Bone marrow (tissue), 2 donors: Measurements from ENCODE around the gene SVBP.
"Not testable (repeated sequence)": the region's sequence is repeated elsewhere in the genome, so short reads cannot be mapped to it uniquely, and the experiment has no call there.

Experiments
- DNase-seq, 2 donors: peaks; one replicate each; lab custom pipeline; 2025; lab: John Stamatoyannopoulos, UW

The SVBP gene

DNA sequence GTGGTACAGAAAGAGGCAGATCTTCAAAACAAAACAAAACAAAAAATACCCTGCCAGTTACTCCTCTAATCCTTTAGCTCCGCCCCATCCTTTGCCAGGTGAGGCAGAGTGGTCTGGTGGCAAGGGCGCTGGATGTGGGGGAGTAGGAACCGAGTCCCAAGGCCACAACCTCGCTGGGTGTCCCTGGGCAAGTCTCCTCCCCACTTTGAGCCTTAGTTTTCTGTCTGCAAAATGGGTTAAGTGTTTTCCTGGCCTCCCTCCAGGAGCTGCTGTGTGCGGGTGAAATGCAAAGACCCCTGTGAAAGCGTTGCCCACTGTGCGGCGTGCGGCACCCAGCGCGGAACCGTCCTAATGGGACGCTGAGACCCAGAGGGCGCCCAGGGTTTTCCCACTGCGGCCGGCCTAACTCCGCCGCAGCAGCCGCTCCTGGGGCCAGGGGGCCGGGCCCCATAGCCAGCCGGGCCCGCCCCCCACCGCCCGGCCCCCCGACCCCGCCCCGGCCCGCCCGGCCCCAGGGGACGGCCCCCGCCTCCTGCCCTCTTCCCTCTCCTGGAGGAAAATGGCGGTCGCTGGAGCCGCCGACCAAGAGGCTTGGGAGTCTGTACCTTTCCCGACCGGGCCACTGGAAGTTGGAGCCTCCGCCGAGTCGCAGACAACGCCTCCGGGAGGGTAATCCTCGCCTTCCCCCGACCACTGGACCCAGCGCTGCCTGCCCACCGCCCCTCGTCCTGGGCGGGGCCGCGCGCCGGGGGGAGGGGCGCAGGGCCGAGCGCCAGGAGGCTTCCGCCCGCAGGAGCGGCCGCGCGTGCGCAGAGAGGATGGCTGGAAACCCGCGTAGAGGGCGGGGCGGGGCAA lies at the start of gene SVBP, which contains the start of gene ERMAP:
TSS of gene SVBP (minus strand) at position 813 of the 855 bp plus-strand sequence. CDS start 853 bp downstream, outside the sequence.
TSS of gene ERMAP (plus strand) at position 538 of the 855 bp plus-strand sequence. CDS start 13,327 bp downstream, outside the sequence.
- peak; percentile 66 to 95 for DNase-seq

DNA sequence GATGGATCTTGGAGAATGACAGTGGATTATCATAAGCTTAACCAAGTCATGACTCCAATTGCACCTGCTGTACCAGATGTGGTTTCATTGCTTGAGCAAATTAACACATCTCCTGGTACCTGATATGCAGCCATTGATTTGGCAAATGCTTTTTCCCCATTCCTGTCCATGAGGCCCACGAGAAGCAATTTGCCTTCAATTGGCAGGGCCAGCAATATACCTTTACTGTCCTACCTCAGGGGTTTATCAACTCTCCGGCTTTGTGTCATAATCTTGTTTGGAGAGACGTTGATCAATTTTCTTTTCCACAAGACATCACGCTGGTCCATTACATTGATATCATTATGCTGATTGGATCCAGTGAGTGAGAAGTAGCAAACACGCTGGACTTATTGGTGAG lies 49.4 kb upstream of the SVBP start:
- no peak for DNase-seq

DNA sequence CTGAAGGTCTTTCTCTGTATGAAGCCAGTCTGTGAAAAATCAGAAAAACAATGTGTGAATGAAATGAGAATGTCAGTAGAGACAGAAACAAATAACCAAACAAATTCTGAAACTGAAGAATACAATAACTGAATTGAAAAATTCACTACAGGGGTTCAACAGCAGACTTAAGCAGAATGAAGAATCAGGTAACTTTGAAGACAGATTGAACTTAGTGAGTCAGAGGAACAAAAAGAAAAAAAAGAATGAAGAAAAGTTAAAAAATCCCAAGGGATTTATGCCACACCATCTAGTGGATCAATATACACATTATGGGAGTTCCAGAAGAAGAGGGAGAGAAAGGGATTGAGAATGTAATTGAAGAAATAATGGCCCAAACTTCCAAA lies 43.8 kb upstream of the SVBP start:
- DNase-seq: no peak

GRCh38 chr1:42860339-42861013 lies 43.3 kb upstream of the SVBP start:
- no peak for DNase-seq

DNA sequence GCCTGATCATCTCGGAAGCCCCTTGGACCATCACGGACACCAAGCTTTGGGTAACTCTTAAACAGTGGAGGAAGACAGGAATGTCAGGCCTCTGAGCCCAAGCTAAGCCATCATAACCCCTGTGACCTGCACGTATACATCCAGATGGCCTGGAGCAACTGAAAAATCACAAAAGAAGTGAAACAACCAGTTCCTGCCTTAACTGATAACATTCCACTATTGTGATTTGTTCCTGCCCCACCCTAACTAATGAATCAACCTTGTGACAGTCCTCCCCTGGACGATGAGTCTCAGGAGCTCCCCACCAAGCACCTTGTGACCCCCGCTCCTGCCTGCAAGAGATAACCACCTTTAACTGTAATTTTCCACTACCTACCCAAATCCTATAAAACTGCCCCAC lies 42.2 kb upstream of the SVBP start:
- DNase-seq: not testable (repeated sequence)

DNA sequence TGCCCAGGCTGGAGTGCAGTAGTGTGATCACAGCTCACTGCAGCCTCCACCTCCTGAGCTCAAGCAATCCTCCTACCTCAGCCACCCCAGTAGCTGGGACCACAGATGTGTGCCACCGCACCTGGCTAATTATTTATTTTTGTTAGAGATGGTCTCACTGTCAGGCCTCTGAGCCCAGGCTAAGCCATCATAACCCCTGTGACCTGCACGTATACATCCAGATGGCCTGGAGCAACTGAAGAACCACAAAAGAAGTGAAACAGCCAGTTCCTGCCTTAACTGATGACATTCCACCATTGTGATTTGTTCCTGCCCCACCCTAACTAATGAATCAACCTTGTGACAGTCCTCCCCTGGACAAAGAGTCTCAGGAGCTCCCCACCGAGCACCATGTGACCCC lies 39.4 kb upstream of the SVBP start:
- DNase-seq: not testable (repeated sequence)

- DNase-seq: no peak
Observed at GRCh38 chr1:42853116-42853884, 36.1 kb upstream of the SVBP start.

- DNase-seq: no peak
Observed at GRCh38 chr1:42852608-42852980, 35.4 kb upstream of the SVBP start.

DNA sequence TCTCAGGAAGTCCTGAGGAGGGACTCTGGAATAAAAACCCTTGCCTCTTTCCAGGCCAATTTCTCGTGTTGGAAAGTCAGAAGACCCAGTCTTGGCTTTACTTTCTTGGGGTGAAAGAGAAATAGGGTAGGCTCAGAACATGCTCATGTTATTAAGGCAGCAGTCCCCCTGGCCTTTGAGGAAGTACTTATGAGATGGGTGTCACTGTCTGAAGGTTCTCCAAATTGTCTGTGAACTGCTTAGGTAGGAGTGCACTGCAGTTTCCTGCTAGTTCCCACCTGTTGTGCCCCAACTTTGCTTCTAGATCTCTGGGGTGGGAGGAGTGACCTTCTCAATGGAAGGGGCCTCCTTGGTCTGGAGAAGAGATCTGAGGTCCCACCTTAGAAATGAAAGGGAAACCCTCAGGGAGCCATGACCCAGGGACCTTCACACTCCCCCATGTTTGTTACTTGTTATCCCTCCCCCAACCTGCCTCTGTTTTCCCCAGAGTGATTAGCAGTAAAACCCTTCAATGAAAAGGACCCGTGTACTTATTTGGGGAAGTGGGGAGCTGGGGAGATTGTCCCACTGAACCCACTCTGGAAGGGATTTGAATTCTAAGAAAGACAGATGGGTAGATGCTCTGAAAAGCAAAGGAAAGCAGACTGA lies 34.9 kb upstream of the SVBP start:
- no peak for DNase-seq

DNA sequence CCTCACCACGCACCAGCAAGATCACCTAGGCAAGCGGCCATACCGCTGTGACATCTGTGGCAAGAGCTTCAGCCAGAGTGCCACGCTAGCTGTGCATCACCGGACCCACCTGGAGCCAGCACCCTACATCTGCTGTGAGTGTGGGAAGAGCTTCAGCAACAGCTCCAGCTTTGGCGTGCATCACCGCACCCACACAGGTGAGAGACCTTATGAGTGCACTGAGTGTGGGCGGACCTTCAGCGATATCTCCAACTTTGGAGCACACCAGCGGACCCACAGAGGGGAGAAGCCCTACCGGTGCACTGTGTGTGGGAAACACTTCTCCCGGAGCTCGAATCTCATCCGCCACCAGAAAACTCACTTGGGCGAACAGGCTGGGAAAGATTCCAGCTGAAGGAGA lies 34.2 kb upstream of the SVBP start:
- DNase-seq: no peak

GRCh38 chr1:42849944-42850343 lies 32.7 kb upstream of the SVBP start:
- DNase-seq: no peak

- no peak for DNase-seq
Observed at GRCh38 chr1:42848823-42849537, 31.8 kb upstream of the SVBP start.

DNA sequence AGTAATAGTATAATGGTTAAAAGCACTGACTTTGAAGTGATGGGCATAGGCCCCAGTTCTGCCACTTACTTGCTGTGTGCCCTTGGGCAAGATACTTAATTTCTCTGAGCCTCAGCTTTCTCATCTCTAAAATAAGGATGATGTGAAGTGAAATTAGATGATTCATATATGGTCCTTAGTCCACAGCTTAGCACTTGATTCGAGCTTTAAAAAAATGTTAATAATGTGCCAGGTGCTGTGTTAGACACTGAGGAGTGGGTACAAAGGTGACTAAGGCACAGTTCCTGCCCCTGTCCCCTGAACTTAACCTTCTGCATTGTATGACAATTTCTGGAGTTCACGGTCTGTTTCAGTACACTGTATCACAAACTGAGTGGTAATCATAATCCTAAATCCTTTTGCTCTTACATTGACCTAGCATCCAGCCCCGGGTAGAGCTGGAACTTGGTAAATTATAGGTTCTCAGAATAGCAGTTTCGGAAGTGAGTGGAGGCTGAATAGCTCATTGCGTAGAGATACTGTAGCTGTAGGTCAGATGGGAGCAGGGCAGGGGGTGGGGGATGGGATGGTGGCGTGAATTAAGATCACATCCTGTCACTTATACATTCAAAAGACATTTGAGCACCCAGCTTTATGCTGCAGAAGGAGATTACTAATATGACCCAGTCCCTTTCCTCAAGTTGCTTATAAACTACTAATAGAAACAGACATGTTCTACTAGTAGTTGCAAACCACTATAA lies 30.7 kb upstream of the SVBP start:
- no peak for DNase-seq

DNA sequence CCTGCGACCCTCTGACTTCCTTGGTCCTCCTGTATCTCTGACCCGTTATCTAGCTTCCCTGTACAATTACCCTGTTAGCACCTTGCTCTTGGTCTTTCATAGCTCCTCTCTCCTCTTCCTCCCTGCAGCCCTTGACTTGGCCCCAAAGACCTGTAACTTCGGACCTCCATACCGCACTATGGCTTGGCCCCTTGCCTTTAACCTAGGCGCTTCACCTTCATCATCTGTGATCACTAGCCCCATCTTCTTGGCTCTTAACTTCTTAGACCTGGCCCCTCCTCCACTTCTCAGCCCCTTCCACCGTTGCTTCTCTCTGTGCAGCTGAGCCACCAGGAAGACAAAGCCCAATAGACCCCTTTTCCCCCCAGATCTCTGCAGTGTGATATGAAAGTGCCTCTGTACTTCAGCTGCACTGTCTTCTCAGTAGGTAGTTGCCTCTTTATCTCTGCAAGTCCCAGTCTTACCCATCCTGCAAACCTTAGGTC lies 30.0 kb upstream of the SVBP start:
- no peak for DNase-seq

GRCh38 chr1:42846257-42847110 lies 29.3 kb upstream of the SVBP start, which contains the start of gene ZNF691:
TSS of gene ZNF691 (plus strand) at chr1:42846613. CDS start at chr1:42849659, 3,046 bp downstream.
- DNase-seq: peak; percentile 61 to 97

GRCh38 chr1:42845866-42846256 lies 28.7 kb upstream of the SVBP start:
- no peak for DNase-seq

- no peak for DNase-seq
Observed at GRCh38 chr1:42845193-42845592, 28.0 kb upstream of the SVBP start.

DNA sequence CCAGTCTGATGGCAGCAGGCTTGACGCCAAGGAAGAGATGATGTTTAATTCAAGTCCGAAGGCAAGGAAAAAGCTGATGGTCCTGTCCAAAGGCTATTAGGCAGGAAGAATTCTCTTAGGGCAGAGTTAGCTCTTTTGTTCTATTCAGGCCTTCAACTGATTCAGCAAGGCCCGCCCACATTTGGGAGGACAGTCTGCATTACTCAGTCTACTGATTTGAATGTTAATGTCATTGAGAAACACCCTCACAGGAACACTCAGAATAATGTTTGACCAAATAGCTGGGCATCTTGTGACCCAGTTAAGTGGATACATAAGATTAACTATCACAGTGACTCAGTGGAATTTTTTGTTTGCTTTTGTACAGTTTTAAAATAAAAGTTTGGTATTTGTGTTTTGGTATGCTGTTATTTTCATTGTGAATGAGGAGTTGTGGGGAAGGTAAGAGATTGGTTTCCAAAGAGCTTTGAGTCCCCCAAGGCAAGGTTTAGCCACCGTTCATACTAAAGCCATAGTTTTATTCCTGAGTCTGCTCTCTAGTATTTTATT lies 27.5 kb upstream of the SVBP start:
- no peak for DNase-seq
